ENCODE measurements around the gene CYP27C1. TPM values are rescaled to one million over a fixed set of nuclear protein-coding genes. Genes with fewer than 3 reads are reported as not detected.

CYP27C1 gene
- total RNA-seq, 1 donor from 2014 or later = not detected

DNA sequence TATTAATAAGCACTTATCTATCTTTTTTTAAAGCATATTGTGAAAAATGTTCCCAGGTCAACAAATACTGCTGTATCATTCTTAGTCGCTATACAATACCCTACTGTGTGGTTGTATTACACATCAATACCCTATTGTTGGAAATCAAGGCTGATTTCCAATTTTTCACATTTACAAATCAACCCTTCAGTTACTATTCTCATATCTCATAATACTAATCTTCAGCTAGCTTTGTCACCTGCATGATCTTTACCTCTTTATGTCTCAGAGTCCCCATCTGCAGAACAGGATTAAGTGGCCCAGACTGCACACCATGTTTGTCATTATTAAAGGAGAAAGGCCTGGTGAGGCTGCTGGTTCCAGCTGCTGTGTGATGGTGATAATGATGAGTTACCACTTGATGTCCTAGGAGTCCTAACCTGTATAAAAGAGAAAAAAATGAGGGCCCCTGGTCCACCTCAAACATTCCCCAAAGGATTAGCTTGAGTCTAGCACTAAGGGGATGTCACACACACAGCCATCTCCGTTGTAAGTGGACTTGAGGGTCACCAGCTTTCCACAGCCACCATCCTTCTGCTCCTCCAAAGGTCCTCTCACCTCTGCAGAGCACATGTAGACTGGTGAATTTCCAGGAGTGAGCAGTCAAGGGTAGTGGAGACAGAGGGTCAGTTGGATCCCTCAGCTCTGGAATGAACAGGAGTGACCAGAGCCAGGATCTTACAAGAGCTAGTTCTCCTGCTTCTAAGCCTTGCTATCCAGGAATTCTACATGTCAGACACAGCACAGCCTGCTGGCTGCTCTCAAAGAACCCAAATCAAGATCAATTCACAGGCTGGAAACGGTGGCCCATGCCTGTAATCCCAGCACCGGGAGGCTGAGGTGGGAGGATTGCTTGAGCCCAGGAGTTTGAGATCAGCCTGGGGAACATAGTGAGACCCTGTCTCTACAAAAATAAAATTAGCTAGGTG is 77.2 kb downstream of the CYP27C1 start:
- DNase-seq (no peak), ATAC-seq (no peak)
- intact Hi-C loops (cut with DNase I) = no loop called here
- TF ChIP-seq, protein P1, sequence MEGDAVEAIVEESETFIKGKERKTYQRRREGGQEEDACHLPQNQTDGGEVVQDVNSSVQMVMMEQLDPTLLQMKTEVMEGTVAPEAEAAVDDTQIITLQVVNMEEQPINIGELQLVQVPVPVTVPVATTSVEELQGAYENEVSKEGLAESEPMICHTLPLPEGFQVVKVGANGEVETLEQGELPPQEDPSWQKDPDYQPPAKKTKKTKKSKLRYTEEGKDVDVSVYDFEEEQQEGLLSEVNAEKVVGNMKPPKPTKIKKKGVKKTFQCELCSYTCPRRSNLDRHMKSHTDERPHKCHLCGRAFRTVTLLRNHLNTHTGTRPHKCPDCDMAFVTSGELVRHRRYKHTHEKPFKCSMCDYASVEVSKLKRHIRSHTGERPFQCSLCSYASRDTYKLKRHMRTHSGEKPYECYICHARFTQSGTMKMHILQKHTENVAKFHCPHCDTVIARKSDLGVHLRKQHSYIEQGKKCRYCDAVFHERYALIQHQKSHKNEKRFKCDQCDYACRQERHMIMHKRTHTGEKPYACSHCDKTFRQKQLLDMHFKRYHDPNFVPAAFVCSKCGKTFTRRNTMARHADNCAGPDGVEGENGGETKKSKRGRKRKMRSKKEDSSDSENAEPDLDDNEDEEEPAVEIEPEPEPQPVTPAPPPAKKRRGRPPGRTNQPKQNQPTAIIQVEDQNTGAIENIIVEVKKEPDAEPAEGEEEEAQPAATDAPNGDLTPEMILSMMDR (IDR thresholded peaks at IDR 0.05) = no peak
- H3K27me3 ChIP-seq (ENCODE audit: low read depth) = no peaks in the 10 kb centered on the region
- peaks cover 10% of the 10 kb centered on the region for H3K4me1 ChIP-seq
- no peaks in the 10 kb centered on the region for H3K9me3 ChIP-seq
- H3K36me3 ChIP-seq = no peaks in the 10 kb centered on the region
- H3K27ac ChIP-seq = no peak overlapping the region
- no peak overlapping the region for H3K4me3 ChIP-seq

DNA sequence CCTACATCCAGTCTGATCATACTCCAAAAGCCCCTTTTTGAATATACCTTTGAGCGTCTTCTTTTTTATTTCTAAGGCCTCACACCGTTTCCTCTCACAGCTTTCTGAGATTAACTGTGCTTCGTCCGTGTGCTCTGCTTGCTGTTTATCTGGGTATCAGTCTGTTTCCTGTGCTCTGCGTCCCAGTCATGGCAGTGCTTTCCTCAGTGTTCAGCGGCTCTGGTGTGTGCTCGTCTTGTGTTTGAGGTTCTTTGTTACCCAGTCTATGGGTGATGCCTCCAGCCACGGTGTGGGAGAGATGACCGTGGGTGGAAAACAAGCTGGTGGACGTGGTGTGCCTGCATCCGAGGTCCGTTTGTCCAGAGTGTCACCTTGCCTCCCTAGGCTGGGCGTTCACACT is 79.6 kb downstream of the CYP27C1 start:
- H3K4me3 ChIP-seq = no peak overlapping the region
- ATAC-seq (no peak), DNase-seq (no peak)
- no peaks in the 10 kb centered on the region for H3K9me3 ChIP-seq
- TF ChIP-seq, protein P1 (IDR thresholded peaks at IDR 0.05) = no peak
- peaks cover 10% of the 10 kb centered on the region for H3K4me1 ChIP-seq
- intact Hi-C loops (cut with DNase I) = no loop called here
- H3K27ac ChIP-seq = no peak overlapping the region
- no peaks in the 10 kb centered on the region for H3K27me3 ChIP-seq (ENCODE audit: low read depth)
- H3K36me3 ChIP-seq = no peaks in the 10 kb centered on the region

DNA sequence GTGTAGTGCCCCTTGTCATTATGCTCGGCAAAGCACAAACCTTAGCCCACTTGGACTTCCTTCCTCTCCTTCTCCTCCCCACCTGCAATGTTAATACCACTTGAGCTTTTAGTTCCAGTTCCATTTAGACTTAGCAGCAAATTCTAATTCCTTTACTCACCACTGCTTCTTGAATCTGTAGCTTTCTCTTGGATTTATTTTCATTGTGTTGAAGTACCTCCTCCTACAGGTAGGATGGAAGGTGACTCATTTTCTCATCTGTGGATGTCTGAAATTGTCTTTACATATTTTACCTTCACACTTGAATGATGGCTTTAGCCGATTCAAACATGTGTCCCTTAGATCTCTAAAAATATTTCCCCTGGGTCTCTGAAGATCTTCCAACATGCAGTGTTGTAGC is 80.3 kb downstream of the CYP27C1 start:
- no peak overlapping the region for H3K27ac ChIP-seq
- DNase-seq = no peak
- TF ChIP-seq, protein P1 (IDR thresholded peaks at IDR 0.05) = no peak
- ATAC-seq = no peak
- no peaks in the 10 kb centered on the region for H3K36me3 ChIP-seq
- H3K4me1 ChIP-seq = peaks cover 10% of the 10 kb centered on the region
- H3K9me3 ChIP-seq = no peaks in the 10 kb centered on the region
- intact Hi-C loops (cut with DNase I) = no loop called here
- H3K4me3 ChIP-seq = no peak overlapping the region
- no peaks in the 10 kb centered on the region for H3K27me3 ChIP-seq (ENCODE audit: low read depth)

DNA sequence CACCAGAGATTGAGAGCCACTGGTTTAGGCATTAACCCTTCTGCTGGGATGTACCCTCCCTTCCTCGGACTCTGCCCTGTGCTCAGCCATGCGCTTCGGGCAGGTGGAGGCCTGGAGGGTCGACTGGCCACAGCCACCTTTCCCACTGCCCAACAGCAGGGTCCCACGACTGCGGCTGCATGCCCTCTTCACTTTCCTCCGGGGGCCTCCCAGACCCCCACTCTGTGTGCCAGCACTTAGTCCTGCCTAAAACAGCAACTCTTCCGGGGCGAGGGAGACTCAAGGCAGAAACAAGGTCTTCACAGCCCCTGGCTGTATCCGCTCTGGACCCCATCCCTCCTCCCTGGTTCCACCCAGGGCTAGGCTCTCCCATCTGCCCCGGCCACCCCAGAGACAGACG is 81.8 kb downstream of the CYP27C1 start:
- no peaks in the 10 kb centered on the region for H3K4me1 ChIP-seq
- intact Hi-C loops (cut with DNase I) = no loop called here
- H3K27me3 ChIP-seq (ENCODE audit: low read depth) = no peaks in the 10 kb centered on the region
- no peaks in the 10 kb centered on the region for H3K36me3 ChIP-seq
- no peak overlapping the region for H3K4me3 ChIP-seq
- ATAC-seq = no peak
- H3K9me3 ChIP-seq = no peaks in the 10 kb centered on the region
- H3K27ac ChIP-seq = no peak overlapping the region
- no peak for DNase-seq
- TF ChIP-seq, protein P1 (IDR thresholded peaks at IDR 0.05) = no peak

DNA sequence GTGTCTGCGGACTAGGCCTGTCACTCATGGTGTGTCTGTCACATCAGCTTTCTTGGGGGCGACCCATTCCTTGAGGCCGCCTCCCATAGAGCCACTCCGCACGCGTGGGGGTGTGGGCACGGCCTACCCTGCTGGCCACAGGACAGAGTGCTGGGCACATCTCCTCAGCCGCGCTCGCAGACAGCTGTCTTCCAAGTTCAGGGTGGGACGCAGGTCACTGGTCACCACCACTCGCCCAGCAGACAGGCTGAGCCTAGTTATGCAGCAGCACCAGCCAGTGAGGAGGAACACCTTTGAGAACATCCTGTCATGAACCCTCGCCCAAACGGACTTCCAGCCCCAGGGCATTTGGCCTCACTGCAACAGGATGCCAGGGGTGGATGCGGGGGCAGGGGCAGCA is 82.4 kb downstream of the CYP27C1 start:
- intact Hi-C loops (cut with DNase I) = no loop called here
- ATAC-seq (no peak), DNase-seq (no peak)
- Histone ChIP-seq H3K27me3 (ENCODE audit: low read depth) (no peaks in the 10 kb centered on the region), H3K4me3 (no peak overlapping the region), H3K4me1 (no peaks in the 10 kb centered on the region), H3K27ac (no peak overlapping the region), H3K9me3 (no peaks in the 10 kb centered on the region), H3K36me3 (no peaks in the 10 kb centered on the region)
- TF ChIP-seq, protein P1 (IDR thresholded peaks at IDR 0.05) = no peak

All from lower lobe of right lung (tissue), 2 donors.